Measurements from ENCODE around the gene ZNF66.
"Not testable (repeated sequence)": the region's sequence is repeated elsewhere in the genome, so short reads cannot be mapped to it uniquely, and the experiment has no call there.

ZNF66 gene

DNA sequence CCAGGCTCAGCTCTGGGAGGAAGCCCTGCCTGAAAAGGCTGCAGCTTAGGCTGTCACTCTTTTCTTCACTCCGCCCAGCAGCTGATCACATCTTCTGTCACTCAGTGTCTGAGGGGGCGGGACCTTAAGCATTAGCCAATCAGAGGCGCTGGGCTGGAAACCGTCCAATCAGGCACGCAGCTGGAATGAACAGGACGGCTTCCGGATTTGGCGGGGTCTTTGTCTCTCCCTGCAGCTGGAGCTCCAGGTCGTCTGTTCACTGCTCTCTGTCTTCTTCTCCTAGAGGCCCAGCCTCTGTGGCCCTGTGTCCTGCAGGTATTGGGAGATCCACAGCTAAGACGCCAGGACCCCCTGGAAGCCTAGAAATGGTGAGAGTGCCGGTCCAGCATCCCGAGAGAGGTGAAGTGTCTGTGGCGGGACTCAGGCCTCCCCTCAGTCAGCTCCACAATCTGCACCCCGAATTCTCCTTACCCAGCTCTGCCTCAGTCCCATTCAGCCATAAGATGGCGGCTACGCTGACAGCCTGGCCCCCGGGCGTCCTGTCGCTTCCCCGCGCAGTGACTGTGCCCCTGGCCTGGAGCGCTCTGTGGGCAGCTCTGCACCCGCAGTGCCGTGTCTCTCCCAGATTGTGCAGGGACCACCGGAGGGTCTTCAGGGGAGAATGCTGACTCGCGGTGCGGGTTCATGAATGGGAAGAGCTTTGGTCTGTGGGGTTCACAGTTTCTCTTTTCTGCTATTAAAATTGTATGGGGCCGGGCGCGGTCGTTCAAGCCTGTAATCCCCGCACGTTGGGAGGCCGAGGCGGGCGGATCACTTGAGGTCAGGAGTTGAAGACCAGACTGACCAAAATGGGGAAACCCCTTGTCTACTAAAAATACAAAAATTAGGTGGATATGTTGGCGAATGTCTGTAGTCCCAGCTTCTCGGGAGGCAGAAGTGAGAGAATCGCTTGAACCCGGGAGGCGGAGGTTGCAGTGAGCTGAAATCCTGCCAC, at the start of gene ZNF66:
TSS of gene ZNF66 (plus strand) at position 222 of the 994 bp plus-strand sequence. CDS start at position 366, 144 bp downstream.
- peak; percentile 96 for DNase-seq (ENCODE audit: low spot score)

DNA sequence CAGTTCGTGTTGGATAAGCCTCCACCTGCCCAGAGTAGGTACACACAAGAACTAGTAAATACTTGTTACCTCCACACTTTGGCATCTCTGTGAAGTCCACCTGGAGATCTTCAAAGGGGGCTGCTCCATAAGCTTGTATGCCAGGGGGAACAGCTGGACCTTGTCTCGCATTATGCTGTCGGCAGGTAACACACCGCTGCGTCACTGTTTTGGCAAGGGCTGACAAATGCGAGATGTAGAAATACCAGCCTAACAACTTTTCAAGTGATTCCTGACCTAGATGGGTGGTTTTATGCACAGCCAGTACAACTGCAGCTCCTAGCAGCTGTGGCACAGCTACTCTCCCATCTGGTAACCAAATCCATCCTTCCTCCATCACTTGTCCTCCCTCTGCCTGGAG, 25.9 kb upstream of the ZNF66 start:
- DNase-seq (ENCODE audit: low spot score), result not testable (repeated sequence)

DNA sequence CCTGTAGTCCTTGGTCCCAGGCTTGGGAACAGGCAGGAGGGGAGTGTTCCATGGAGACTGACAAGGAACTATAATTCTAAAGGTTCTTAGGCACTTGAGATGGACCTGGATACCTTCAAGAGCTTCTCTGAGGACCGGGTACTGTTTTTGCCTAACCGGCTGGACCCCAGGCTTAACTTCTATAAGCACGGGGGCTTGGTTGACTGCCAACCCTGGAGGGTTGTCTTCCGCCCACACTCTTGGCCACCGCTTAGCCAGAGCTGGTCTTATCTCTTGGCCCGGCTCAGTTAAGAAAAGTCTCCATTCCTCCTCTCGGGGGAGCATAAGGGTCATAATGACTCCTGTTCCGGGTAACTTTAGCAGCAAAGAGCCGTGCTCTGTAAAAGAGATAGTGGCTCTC, 23.8 kb upstream of the ZNF66 start:
- DNase-seq (ENCODE audit: low spot score), result not testable (repeated sequence)

DNA sequence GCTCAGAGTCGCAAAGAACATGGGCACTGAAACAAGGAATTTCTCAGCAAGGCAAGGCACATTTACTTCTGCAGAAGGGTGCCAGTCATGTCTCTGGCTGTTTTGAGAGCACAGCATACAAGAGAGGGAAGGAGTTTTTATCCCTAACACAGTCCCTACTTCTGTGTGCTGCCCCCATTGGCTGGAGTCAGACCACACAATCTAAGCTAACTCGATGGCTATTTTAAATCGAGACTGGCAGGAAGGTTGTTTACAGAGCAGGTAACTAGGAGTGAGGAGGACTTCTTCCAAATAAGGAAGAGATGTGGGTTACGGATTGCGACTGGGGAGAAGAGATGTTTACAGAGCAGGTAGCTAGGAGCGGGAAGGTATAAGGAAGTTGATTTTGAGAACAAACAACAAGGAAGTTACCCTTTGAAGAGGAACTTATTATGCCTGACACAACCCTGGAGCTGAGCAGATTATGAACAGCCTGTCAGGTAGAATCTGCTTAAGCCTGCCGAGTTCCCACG, 6.8 kb upstream of the ZNF66 start:
- not testable (repeated sequence) for DNase-seq (ENCODE audit: low spot score)

DNA sequence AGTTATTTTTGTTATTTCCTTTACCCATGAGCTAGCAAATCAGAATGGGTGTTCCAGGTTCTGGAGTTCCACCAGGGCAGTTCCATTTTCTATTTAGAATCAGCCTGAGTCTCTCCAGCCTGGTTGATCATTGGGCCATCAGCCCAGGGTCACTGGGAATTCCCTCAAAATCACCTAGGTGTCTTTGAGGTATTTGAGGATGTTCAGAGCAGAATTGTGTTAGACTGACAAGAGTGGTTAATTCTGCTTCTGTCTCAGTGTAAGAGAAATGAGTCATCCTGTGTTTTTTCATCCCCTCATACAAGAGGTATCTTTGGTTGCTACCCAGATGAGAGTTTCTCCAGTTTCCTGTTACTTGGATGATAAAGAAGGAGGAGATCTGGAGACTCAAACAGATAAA, 11.7 kb downstream of the ZNF66 start:
- peak; percentile 9 for DNase-seq (ENCODE audit: low spot score)

DNA sequence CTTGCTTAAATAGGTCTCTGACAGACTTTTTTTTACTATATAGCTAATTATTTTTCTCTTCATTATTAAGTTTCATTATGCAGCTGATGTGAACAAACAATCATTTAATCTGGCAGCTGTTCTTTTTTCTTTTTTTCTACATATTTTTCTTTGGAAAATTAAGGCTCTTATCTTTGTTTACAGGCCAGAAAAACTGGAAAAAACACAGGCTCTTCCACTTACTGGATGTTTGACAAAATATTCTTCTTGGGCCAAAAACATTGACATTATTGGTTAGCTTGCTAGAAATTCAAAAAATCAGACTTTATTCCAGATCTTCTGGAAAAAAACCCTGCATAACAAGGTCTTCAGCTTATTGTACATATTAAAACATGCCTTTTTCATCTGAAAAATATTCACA, 15.7 kb downstream of the ZNF66 start:
- no peak for DNase-seq (ENCODE audit: low spot score)

DNA sequence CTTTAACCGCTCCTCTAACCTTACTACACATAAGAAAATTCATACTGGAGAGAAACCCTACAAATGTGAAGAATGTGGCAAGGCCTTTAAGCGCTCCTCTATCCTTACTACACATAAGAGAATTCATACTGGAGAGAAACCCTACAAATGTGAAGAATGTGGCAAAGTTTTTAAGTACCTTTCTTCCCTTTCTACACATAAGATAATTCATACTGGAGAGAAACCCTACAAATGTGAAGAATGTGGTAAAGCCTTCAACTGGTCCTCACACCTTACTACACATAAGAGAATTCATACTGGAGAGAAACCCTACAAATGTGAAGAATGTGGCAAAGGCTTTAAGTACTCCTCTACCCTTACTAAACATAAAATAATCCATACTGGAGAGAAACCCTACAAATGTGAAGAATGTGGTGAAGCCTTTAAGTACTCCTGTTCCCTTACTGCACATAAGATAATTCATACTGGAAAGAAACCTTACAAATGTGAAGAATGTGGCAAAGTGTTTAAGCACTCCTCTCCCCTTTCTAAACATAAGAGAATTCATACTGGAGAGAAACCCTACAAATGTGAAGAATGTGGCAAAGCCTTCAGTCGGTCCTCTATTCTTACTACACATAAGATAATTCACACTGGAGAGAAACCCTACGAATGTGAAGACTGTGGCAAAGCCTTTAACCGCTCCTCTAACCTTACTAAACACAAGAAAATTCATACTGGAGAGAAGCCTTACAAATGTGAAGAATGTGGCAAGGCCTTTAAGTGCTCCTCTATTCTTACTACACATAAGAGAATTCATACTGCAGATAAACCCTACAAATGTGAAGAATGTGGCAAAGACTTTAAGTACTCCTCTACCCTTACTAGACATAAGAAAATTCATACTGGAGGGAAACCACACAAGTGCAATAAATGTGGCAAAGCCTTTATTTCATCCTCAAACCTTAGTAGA, 30.5 kb downstream of the ZNF66 start:
- DNase-seq (ENCODE audit: low spot score), result not testable (repeated sequence)

DNA sequence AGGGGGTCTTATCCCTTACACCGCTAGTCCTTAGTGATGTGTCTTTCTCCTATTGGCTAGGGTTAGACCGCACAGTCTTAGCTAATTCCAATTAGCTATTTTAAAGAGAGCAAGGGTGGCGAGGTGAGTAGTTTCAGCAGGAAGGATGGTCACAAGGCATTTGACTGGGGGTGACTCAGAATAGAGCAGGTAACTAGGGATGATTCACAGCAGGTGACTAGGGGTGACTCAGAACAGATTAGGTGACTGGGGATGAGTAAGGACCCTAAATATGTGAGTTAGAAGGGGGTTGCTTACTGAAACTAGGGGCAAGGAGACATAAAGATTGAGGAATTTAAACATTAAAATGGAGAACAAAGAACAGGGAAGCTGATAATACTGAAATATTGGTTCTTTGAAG, 64.3 kb downstream of the ZNF66 start:
- DNase-seq (ENCODE audit: low spot score), result no peak
